ENCODE results near the gene CEP83. TPM values are rescaled to one million over a fixed set of nuclear protein-coding genes. Genes with fewer than 3 reads are reported as not detected.
A peak's percentile ranks its signal among the peaks of the same experiment; 100 is the strongest.

Gene CEP83, protein sequence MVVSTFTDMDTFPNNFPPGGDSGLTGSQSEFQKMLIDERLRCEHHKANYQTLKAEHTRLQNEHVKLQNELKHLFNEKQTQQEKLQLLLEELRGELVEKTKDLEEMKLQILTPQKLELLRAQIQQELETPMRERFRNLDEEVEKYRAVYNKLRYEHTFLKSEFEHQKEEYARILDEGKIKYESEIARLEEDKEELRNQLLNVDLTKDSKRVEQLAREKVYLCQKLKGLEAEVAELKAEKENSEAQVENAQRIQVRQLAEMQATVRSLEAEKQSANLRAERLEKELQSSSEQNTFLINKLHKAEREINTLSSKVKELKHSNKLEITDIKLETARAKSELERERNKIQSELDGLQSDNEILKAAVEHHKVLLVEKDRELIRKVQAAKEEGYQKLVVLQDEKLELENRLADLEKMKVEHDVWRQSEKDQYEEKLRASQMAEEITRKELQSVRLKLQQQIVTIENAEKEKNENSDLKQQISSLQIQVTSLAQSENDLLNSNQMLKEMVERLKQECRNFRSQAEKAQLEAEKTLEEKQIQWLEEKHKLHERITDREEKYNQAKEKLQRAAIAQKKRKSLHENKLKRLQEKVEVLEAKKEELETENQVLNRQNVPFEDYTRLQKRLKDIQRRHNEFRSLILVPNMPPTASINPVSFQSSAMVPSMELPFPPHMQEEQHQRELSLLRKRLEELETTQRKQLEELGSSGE
- total RNA-seq (2022) (28.3 and 28.9 TPM in 2 replicates), Bru-seq, nascent RNA (percentile 81 among the genes with signal in this experiment), BruChase-seq, experiment 1, labeled RNA remaining after a 6-hour chase (percentile 68 among the genes with signal in this experiment), BruChase-seq, experiment 2, labeled RNA remaining after a 2-hour chase (percentile 77 among the genes with signal in this experiment)
- long read RNA-seq, transcript CEP83-201 (16 exons, 3,130 nt): major isoform, 5 of 10 reads
- long read RNA-seq, partial matches to known transcripts: 1 of 10 reads
- long read RNA-seq, other reads (novel, unspliced or antisense): 4 of 10 reads

DNA sequence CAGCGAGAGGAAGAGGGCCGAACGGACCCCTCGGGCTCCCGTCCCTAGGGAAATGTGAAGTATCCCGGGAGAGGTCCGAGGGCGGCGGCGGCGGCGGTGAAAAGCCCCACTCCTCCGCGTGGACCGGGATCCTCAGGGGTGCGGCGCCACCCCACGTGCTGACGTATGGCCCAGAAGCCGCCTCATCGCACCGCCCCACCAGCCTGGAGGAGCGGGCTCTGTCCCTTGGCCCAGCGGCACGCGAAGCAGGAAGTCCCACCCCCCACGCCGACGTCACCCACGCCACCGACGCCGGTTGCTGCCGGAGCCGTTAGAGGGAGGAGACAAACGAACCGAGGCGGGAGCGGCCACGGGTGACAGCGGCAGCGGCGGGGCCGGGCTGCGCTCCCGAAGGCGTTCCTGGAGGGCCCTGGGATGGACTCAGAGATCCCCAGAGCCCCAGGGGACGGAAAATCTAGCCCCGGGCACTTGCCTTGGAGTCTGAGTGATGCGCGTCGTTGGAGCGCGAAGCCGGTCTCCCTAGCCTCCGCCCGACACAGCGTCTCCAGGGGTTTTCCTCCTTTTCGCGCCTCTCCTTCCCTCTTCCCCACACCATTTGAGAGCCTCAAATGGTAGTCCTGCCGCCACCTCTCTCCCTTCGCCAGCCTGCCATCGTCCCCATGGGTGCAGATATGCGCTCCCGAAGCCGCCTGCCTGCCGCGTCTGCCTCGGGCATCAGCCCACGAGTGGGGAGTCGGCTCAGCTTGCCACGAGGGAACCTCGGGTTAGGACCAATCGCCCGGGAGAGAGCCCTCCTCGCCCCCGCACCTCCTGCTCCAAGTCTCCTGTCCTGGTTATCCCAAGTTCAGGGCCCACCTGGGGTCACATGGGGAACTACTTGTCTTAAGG is at the start of gene CEP83:
Gene CEP83 (minus strand): TSS at position 140 of the 888 bp plus-strand sequence. CDS start 47,377 bp downstream, outside the sequence.
- H3K4me3 Mint-ChIP-seq (ENCODE audit: low read depth, unreplicated experiment): peak within 1 kb of the TSS; percentile 88
- peak within 1 kb of the TSS; percentile 85 for H3K27ac Mint-ChIP-seq (ENCODE audit: unreplicated experiment)
- intact Hi-C loops (cut with micrococcal nuclease; ENCODE audit: unreplicated experiment): loop anchor here (2.0 kb wide), 1 partner anchor 55 kb away; no protein-coding TSS in a partner anchor
- peaks cover 18% of the 10 kb centered on the region for H3K36me3 Mint-ChIP-seq (ENCODE audit: insufficient read depth, unreplicated experiment)
- TF ChIP-seq, protein P1, sequence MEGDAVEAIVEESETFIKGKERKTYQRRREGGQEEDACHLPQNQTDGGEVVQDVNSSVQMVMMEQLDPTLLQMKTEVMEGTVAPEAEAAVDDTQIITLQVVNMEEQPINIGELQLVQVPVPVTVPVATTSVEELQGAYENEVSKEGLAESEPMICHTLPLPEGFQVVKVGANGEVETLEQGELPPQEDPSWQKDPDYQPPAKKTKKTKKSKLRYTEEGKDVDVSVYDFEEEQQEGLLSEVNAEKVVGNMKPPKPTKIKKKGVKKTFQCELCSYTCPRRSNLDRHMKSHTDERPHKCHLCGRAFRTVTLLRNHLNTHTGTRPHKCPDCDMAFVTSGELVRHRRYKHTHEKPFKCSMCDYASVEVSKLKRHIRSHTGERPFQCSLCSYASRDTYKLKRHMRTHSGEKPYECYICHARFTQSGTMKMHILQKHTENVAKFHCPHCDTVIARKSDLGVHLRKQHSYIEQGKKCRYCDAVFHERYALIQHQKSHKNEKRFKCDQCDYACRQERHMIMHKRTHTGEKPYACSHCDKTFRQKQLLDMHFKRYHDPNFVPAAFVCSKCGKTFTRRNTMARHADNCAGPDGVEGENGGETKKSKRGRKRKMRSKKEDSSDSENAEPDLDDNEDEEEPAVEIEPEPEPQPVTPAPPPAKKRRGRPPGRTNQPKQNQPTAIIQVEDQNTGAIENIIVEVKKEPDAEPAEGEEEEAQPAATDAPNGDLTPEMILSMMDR (IDR thresholded peaks at IDR 0.05; ENCODE audit: unreplicated experiment): no peak
- DNase-seq: peak; percentile 98
- H3K9me3 Mint-ChIP-seq (ENCODE audit: low read depth, unreplicated experiment): peaks cover 2% of the 10 kb centered on the region
- CTCF ChIA-PET: interaction anchor here (0.9 kb wide), 1 partner anchor 9 kb away, joined by 3 read pairs; no protein-coding TSS in a partner anchor
- H3K27me3 Mint-ChIP-seq (ENCODE audit: unreplicated experiment): no peaks in the 10 kb centered on the region
- BruUV-seq (replicated peaks): TSS peak; percentile 84
- peaks cover 9% of the 10 kb centered on the region for H3K4me1 Mint-ChIP-seq (ENCODE audit: low read depth, unreplicated experiment)

DNA sequence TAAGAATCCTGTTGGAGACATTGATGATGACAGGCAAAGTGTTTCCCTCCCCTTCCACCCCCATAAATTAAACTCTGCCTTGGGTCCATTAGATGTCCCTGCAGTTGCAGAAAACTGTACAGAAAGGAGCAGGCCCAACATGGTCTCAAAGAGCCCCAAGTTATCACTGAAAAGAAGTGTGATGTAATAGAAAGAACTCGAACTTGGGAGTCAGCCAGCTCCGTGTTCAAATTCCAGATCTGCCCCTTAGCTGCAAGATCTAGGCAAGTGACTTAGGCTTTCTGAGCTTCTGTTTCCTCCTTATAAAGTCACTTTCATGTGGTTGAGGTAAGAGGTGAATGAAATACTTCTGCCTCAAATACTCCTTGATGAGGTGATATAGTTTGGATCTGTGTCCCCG is 49.6 kb upstream of the CEP83 start:
- Mint-ChIP-seq H3K27me3 (ENCODE audit: unreplicated experiment) (peaks cover 10% of the 10 kb centered on the region), H3K36me3 (ENCODE audit: insufficient read depth, unreplicated experiment) (no peaks in the 10 kb centered on the region), H3K9me3 (ENCODE audit: low read depth, unreplicated experiment) (peaks cover 6% of the 10 kb centered on the region), H3K27ac (ENCODE audit: unreplicated experiment) (no peak overlapping the region), H3K4me3 (ENCODE audit: low read depth, unreplicated experiment) (no peak overlapping the region), H3K4me1 (ENCODE audit: low read depth, unreplicated experiment) (no peaks in the 10 kb centered on the region)
- BruUV-seq (replicated peaks): no TSS peak
- intact Hi-C loops (cut with micrococcal nuclease; ENCODE audit: unreplicated experiment): no loop called here
- TF ChIP-seq, protein P1 (IDR thresholded peaks at IDR 0.05; ENCODE audit: unreplicated experiment): no peak
- no peak for DNase-seq
- CTCF ChIA-PET: no interaction called here

DNA sequence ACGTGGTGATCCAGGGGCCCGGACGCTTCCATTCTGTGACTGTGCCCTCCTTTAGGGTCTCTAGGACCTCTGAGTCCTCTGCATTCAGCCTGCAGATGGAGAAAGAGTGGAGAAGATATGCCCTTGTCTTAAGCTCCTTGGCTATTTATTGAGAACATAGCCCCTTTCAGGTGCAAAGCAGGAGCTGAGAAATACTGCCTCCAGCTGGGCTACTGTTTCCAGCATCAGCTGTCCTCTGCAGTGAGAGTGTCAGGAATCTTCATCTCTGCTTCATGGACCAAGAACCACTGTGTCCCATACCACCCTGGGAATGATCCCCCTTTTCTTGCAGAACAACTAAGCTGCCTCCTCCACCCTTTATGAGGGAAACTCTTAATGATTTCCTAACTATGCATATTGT is 47.8 kb upstream of the CEP83 start:
- intact Hi-C loops (cut with micrococcal nuclease; ENCODE audit: unreplicated experiment): no loop called here
- BruUV-seq (replicated peaks): no TSS peak
- H3K27me3 Mint-ChIP-seq (ENCODE audit: unreplicated experiment): peaks cover 14% of the 10 kb centered on the region
- TF ChIP-seq, protein P1 (IDR thresholded peaks at IDR 0.05; ENCODE audit: unreplicated experiment): no peak
- H3K27ac Mint-ChIP-seq (ENCODE audit: unreplicated experiment): no peak overlapping the region
- H3K9me3 Mint-ChIP-seq (ENCODE audit: low read depth, unreplicated experiment): peaks cover 2% of the 10 kb centered on the region
- H3K36me3 Mint-ChIP-seq (ENCODE audit: insufficient read depth, unreplicated experiment): no peaks in the 10 kb centered on the region
- CTCF ChIA-PET: interaction anchor here (0.7 kb wide), 1 partner anchor 217 kb away, joined by 3 read pairs; no protein-coding TSS in a partner anchor
- no peak for DNase-seq
- H3K4me3 Mint-ChIP-seq (ENCODE audit: low read depth, unreplicated experiment): no peak overlapping the region
- no peaks in the 10 kb centered on the region for H3K4me1 Mint-ChIP-seq (ENCODE audit: low read depth, unreplicated experiment)

Measured in Calu3 (cell line).